Glutamatergic neuron (in vitro differentiated cells): ENCODE measurements around the gene BRAP. TPM values are rescaled to one million over a fixed set of nuclear protein-coding genes. Genes with fewer than 3 reads are reported as not detected.
"Not testable (repeated sequence)": the region's sequence is repeated elsewhere in the genome, so short reads cannot be mapped to it uniquely, and the experiment has no call there.

Experiments
- DNase-seq: peaks from one replicate; pipeline ENCODE4 v3.0.0; 2022
- H3K27ac Mint-ChIP-seq: one replicate; pipeline ENCODE4 v1.8.0; 2020; ENCODE audit warnings: mild to moderate bottlenecking, mixed read lengths, inconsistent platforms; ENCODE audit not compliant: unreplicated experiment
- H3K27me3 Mint-ChIP-seq: one replicate; pipeline ENCODE4 v1.8.0; 2020; ENCODE audit warnings: mild to moderate bottlenecking, moderate library complexity, mixed read lengths, inconsistent platforms; ENCODE audit not compliant: unreplicated experiment
- H3K36me3 Mint-ChIP-seq: one replicate; pipeline ENCODE4 v1.8.0; 2020; ENCODE audit warnings: mild to moderate bottlenecking, mixed read lengths, inconsistent platforms; ENCODE audit not compliant: unreplicated experiment
- H3K4me1 Mint-ChIP-seq: one replicate; pipeline ENCODE4 v1.8.0; 2020; ENCODE audit warnings: mild to moderate bottlenecking, low read depth, mixed read lengths, inconsistent platforms; ENCODE audit not compliant: unreplicated experiment
- H3K4me3 Mint-ChIP-seq: one replicate; pipeline ENCODE4 v1.8.0; 2020; ENCODE audit warnings: mild to moderate bottlenecking, mixed read lengths, inconsistent platforms; ENCODE audit not compliant: unreplicated experiment
- H3K9me3 Mint-ChIP-seq: one replicate; pipeline ENCODE4 v1.8.0; 2020; ENCODE audit warnings: mild to moderate bottlenecking, moderate library complexity, mixed read lengths, inconsistent platforms; ENCODE audit not compliant: unreplicated experiment
- CTCF ChIP-seq: fragments of 200-600 bp; sonication (generic); IDR thresholded peaks from one replicate; pipeline ENCODE4 v1.5.0; 2021; ENCODE audit not compliant: partially characterized antibody, unreplicated experiment
- total RNA-seq: library from RNA; stranded (reverse); fragmentation: NEBNext Ultra II Directional; extraction: Animal tissue kit (Norgen Biotek cat#: 25700); gene quantifications from one replicate; pipeline ENCODE4 v1.2.1, GENCODE V29; 2021; ENCODE audit not compliant: unreplicated experiment

Gene BRAP
- total RNA-seq, 1 donor from 2014 or later, result 26.1 TPM

GRCh38 chr12:111664499-111664898, 21.3 kb downstream of the BRAP start:
- no peak for DNase-seq
- Mint-ChIP-seq H3K9me3 (no peaks in the 10 kb centered on the region), H3K4me1 (no peaks in the 10 kb centered on the region), H3K4me3 (no peak overlapping the region), H3K36me3 (no peaks in the 10 kb centered on the region), H3K27ac (no peak overlapping the region), H3K27me3 (no peaks in the 10 kb centered on the region)
- no peak for TF ChIP-seq CTCF

DNA sequence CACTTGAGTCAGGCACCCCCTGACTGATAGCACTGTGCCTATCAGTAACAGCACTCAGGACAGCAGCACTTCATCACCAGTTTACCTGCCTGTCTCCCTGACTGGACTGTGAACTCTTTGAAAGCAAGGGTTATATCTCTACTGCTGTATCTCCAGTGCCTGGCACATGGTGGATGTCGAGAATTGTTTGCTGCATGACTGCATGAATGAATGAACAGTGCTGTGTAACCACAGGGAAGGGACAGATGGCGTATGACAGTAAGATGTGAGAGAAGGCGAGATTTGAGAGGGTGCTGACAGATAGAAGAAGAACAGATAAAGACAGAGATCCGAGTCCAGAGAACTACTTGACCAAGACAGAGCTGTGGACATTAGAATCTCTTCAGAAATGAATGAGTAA, 29.7 kb downstream of the BRAP start:
- no peaks in the 10 kb centered on the region for H3K27me3 Mint-ChIP-seq
- DNase-seq, result no peak
- no peaks in the 10 kb centered on the region for H3K36me3 Mint-ChIP-seq

DNA sequence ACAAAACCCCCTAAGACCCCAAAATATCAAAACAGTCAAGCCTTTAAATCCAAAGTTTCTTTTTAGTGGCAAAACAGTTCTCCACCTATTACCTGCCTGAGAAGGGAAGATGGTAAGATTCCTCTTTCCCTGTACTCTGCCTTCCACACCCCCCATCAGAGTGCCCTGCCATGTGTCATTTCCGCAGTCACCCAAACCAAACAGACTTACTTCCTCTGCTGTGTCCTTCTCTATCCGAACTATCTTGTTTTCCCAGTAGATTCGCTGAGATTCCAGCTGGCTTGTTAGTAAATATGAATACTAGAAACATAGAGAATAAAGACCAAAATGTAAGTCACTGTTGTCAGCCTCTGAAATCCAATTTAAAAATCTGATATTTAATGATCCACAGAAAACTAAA, 30.4 kb downstream of the BRAP start:
- Mint-ChIP-seq H3K4me1 (no peaks in the 10 kb centered on the region), H3K36me3 (no peaks in the 10 kb centered on the region), H3K27ac (no peak overlapping the region), H3K4me3 (no peak overlapping the region), H3K9me3 (no peaks in the 10 kb centered on the region), H3K27me3 (no peaks in the 10 kb centered on the region)
- no peak for DNase-seq
- TF ChIP-seq CTCF, result no peak

More for the DNA sequence above, 29.7 kb downstream of the BRAP start:
- no peaks in the 10 kb centered on the region for H3K9me3 Mint-ChIP-seq
- TF ChIP-seq CTCF, result no peak
- no peak overlapping the region for H3K27ac Mint-ChIP-seq
- H3K4me1 Mint-ChIP-seq, result no peaks in the 10 kb centered on the region
- no peak overlapping the region for H3K4me3 Mint-ChIP-seq

DNA sequence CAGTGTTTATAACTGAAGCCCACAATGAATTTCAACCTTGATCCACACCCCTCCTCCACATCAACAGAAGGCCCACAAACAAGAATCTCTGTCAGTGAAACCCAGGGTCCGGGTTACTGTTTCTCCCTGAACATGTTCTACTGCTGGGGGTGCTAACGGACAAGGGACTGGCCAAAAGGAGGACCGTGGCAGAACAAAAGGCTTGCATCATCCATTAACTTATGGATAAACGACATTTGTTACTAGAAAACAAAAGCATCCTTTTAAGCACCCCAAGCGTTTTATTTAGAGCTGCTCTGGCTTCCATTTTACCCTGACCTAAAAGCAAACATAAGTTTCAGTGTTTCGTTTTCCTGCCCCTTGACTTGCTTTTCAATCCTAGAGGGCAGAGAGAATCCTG, 32.2 kb downstream of the BRAP start:
- Mint-ChIP-seq H3K4me1 (no peaks in the 10 kb centered on the region), H3K27ac (no peak overlapping the region), H3K9me3 (no peaks in the 10 kb centered on the region), H3K27me3 (no peaks in the 10 kb centered on the region), H3K36me3 (no peaks in the 10 kb centered on the region), H3K4me3 (no peak overlapping the region)
- no peak for TF ChIP-seq CTCF
- no peak for DNase-seq

- H3K4me1 Mint-ChIP-seq, H3K4me3 Mint-ChIP-seq, H3K27ac Mint-ChIP-seq, H3K36me3 Mint-ChIP-seq, DNase-seq, H3K27me3 Mint-ChIP-seq, H3K9me3 Mint-ChIP-seq: not testable (repeated sequence)
Observed at GRCh38 chr12:111652530-111652929, 33.2 kb downstream of the BRAP start.

DNA sequence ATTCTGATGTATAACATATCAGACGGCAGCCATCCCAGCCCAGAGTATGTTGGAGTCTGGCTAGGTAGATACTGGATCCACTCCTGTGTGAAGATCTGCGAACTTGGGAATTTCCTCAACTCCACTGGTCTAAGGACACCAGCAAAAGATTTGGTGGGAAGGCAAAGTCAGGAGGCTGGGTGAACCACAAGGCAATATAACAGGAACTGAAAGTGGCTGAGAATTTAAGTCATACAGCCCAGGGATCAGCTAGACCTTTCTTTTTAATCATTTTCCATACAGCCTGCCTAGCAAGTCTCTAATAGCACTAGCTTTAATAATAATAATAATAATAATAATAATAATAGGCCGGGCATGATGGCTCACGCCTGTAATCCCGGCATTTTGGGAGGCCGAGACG, 34.8 kb downstream of the BRAP start:
- DNase-seq, result no peak
- H3K36me3 Mint-ChIP-seq, result no peaks in the 10 kb centered on the region
- H3K27me3 Mint-ChIP-seq, result no peaks in the 10 kb centered on the region
- no peak overlapping the region for H3K27ac Mint-ChIP-seq
- no peaks in the 10 kb centered on the region for H3K9me3 Mint-ChIP-seq
- no peaks in the 10 kb centered on the region for H3K4me1 Mint-ChIP-seq
- TF ChIP-seq CTCF, result no peak
- H3K4me3 Mint-ChIP-seq, result no peak overlapping the region
